Activated T-helper 9 cell treated with anti-CD3 and anti-CD28 coated beads, Interleukin-2, amount 50 U/mL, for 16 hours (primary cell): ENCODE results near the gene RRBP1.

Experiments
- DNase-seq: peaks from one replicate; pipeline ENCODE4 v3.0.0-alpha.2; 2020; ENCODE audit warnings: low read depth

The RRBP1 gene

DNA sequence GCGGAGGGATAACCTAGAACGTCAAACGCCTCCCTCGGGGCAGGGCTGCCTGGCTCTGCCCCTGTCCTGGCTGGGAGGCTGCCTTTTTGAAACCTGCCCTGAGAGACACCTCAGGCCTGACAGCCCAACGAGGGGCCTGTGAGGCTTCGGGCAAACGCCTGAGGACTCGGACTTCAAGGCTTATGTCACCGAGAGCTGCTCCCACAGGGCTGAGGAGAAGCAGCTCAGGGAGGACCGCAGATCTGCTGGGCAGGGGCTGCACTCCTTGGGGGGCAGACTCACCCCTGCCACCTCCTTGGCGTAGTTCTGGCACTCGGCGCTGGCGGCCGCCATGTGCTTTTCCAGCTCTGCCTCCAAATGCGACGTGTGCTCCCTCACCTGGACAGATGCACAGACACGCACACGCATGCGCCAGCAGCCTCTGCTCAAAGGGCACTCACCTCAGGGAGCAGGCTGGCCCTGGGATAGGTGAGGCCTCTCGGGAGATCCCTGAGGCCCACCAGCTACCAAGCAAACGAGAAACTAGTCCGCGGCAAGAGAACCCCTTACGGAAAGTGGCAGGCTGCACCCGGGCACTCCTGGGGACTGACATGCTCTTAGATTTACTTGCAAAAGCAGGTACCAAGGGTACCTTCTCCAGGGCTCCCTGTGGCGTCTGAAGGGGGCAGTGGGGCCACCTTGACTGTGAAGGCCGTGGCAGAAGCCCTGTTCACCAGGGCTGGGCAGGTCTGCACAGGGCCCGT is 62.5 kb downstream of the RRBP1 start:
- DNase-seq: no peak

DNA sequence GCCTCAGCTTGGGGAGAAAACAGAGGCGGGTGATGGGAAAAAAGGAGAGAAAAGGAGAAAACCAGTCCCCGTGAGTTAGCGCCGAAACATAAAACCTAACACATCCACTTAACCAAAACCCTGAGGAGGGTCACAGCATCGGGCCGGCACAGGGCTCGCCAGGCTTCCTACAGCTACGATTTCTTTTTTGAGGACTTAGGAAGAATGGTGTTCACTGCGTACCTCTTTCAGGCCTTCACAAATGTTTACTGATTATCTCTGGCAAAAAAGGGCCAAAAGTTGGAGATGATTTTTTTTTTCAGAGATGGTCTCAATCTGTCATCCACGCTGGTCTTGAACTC is 63.4 kb downstream of the RRBP1 start:
- no peak for DNase-seq

DNA sequence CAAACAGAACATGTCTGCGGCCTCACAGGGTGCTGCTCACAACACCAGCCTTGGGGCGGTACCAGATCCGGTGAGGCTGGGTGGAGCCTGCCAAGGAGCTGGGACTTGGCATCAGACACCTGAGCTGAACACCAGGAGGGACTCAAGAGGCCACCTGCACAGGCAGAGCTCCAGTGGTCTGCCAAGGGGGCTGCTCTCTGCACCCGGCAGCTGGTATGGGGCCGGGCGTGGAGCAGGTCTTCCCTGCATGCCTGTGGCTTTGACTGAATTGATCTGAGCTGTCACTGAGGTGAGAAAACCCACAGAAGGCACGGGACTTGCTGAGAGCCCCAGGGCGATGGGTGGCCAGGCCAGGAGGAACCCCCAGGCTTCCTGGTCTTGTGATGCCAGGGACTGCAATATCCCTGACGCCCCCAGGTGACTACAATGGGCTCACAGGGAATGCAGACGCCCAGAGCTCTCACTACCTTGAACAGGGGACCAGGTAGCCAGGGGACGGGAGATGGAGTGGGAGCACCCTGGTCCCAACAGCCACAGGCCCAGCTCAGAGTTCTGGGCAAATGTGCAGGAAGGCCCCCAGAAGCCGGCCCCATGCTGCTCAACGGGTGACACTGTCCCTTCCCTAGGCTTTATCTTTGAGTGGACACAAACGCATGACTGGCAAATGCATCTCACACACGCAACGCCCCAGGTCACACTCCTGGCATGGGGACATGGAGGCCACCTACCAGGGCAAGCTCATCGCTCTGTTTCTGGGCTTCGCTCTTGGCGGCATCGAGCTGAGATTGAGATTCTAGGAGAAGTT is 64.0 kb downstream of the RRBP1 start:
- no peak for DNase-seq

DNA sequence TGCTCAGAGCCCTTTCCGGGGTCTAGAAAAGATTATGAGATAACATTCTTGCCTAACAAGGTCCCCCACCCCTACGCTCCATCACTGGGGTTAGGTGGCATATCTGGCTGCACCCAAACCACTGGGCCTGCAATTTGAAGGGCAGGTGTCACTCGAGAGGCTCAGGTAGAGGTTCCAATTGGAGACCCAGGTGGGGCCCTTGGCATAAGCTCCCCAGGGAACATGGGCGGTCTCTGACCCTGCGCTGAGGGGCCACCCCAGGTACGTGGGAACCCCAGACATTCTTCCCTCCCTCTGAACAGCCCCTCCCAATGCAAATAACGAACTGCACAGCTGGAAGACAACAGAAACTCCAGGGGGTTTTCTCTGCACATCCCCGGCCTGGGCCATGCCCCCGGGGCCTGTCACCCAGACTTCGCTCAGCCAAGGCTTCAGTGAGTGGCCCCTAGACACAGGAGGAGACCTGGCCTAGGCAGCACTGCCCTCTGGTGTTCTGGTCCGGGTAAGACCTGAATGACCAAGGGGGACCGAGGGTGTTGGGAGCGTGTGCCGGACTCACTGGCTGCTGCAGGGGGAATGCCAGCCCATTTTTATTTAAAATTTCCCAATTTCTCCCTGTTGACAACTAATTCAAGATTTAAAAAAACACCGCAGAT is 64.7 kb downstream of the RRBP1 start:
- no peak for DNase-seq

DNA sequence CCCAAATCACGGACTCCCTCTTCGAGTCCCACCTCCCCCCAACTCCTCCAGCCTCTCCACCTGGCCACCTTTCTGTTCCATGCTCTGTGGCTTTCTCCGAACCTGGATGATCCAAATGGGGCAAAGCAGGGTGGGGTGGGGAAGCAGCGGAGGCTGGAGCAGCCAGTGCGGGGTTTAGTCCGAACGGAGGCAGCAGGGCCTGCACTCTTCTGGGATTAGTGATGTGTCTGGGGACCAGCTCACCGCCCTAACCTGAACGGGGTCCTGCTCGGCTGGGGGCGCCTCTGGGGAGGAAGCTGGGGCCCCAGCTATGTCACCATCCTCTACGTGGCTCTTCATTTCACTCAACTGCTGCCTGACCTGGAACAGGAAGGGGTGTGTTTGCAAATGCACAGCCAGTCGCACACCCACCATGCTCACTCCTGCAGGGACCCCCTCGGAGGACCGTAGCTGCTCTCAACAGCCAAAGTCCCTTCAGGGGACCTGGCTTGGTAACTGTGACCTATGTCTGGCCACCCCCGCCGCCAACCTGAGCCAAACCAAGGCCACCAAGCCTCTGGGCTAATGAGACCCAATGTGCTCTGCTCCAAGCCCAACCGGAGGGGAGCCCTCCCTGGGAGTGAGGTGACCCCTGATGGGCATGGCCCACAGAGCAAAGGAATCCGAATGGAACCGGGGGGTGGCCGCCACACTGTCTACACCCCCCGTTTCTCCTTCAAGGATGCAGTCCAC is 65.4 kb downstream of the RRBP1 start:
- no peak for DNase-seq

DNA sequence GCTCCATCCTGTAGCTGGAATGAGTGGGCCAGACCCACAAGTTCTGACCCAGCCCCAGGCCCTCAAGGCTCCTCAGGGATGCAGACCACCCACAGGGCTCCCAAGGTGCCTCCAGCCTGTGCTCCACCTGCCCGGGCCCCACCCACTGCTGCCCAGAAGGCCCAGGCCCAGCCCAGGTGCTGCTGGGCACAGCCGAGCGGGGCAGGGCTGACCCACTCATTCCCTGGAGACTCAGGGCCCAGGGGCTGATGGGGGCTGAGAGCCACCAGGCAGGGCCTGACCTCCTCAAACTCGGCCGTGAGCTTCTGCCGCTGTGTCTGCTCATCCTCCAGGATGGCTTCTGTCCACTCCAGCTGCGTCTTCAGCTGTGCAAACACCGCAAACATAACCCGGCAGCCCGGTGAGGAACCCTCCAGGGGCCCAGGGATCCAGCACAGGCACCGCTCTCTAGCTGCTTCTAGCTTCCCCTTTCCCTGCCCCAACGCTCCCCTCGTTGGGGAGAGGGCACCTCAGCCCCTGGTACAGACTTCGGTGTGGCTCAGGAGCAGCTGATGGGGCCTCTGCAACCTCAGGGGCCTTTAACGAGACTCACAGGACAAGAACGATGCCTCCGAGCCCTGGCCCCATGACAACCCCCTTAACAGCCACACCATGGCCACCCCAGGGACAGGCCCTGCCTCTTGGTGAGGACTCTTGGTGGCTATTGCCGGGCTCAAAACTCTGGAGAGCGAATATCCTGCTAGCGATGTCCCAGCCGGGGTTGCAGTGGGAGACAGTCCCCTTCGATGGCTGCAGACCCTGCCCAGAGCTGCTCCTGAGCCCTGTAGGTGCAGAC is 66.2 kb downstream of the RRBP1 start:
- DNase-seq: no peak

DNA sequence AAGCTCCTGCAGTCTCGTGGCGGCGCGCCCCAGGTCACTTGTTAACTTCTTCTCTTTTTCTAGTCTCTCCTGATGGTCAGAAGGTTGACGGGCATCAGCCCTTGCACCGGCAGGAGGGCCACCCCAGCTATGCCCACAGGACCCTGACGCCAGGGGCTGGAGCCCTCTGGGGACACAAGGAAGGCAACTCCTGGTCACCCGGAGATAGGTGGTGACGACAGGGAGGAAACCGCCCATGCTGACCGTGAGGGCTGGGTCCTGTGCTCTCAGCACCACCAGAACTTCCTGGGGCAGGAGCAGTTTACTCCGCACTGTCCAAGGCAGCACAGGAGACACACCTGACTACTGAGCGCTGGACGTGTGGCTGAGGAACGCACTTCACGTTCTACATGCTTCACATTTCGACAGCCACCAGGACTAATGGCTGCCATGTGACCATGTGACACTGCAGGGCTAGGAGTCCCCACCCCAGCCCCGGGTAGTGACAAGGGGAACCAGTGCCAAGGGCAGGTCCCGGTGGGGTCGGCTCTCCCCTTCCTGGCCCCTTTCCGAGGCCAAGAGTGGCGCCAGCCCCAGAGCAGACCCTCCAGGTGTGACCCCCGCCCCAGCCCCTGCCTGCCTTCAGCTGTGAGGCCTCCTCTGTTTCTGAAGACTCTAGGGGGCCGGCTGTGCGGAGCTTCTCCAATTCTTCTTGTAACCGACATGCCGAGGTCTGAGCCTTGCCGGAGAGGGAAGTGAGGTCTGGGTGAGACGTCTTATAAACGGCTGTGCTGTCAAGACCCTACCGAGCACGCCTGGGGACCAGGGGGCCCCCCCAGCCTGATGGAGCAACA is 67.0 kb downstream of the RRBP1 start:
- DNase-seq: no peak

DNA sequence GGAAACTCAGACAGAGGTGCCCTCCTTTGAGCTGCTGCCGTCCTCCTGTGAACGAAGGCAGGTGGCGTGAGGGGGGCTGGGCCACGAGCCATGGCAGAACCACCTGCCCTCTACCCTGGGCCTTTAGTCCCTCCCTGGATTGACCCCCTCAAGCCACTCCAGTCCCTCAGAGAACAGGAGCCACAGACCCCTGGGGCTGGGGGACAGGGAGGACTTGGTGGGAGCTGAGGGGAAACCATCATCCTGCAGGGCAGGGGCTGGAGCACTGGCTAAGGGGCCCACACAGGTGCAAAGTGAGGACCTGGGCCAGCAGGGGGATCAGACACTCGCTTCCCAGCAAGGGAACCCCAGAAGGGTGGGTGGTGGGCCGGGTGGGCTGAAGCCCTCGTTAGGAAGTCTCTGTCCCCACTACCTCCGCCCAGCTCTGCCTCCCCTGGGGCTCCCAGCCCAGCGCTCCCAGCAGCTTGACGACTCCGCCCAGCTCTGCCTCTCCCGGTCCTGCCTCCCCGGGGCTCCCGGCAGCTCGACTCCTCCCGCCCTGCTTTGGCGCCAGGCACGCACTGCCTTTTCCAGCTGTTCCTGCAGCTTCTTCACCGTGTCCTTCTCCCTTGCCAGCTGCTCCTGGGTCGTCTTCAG is 67.7 kb downstream of the RRBP1 start:
- DNase-seq: no peak

DNA sequence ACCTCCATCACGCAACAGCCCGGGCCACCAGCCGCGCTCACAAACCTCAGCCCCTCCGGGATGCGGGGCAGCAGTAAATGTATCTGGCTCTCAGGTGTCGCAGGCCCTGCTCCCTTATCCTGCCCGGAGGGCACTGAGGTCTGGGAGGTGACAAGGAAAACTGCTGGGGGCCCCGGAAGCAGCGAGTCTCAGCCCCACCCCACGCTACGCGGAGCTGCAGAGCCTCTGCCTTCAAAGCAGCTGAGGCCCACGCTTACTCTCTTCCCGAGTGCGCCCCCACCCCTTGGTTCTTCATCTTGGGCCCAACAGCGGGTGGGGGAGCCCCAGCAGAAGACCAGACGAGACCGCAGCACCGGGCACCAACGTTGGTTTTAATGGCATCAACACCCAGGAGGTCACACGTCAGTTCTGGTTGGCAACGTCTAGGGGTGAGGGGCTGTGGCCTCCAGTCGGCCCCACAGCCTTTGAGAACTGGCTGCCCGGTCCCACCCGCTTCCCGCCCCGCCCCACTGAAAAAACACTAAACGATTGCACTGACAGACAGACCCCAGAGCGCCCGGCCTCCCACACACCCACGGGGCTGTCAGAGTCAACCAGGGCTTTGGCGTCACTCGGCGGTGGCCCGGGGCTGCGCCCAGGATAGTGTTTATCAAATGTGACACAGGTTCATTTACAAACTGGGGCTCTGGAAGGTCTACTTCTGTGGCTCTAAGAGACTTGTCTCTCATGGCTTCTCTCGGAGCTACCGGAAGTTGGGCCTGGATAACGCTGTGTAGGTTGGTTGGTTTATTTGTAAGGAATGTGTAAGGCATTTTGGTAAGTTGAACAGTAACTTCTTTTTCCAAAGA is 68.5 kb downstream of the RRBP1 start:
- no peak for DNase-seq

DNA sequence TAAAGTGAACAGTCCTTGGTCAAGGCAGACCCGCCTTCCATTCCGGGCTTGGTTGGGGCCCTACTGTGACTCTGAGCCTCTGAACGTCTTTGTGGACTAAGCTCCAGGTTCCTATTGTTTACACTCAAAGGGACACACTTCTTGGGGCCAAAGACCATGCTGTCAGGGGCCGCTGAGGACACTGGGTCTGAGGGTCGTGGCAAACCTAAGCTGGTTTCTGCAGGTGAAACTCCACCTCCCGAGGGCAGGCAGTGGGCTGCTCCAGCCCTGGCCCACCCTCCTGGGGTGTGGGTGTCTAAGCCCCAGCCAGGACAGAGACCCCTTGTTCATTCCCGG is 69.1 kb downstream of the RRBP1 start:
- DNase-seq: no peak

DNA sequence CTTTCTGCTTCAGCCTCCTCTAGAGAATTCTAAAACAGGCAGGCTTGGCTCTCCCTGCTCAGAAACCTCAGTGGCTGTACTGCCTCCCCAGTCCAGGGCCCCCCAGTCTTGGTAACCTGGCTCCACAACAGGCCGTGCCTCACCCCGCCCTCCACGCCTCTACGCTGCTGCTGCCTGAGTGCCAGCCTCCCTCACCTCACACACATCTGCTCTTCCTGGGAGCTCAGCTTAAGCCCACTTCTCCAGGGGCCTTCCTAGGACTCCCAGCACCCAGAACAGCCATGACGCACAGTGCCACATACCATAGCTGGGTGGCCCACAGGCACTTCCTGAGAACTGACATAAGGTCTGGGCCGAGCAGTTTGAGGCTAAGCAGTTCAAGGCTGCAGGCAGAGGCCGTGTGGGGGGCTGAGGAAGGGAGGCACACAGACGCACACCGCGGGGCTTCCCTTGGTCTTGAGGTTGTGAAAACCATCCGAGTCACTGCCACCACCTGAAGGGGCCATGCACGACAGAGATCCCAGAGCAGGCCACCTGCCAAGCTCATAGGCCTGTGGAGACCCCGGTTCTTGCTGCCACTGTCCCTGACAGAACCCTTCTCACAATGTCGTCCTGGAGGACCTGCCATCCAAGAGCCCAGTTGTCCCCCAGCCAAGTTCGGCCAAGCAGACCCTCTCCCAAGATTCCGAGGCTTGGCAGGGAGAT is 69.6 kb downstream of the RRBP1 start:
- DNase-seq: no peak

DNA sequence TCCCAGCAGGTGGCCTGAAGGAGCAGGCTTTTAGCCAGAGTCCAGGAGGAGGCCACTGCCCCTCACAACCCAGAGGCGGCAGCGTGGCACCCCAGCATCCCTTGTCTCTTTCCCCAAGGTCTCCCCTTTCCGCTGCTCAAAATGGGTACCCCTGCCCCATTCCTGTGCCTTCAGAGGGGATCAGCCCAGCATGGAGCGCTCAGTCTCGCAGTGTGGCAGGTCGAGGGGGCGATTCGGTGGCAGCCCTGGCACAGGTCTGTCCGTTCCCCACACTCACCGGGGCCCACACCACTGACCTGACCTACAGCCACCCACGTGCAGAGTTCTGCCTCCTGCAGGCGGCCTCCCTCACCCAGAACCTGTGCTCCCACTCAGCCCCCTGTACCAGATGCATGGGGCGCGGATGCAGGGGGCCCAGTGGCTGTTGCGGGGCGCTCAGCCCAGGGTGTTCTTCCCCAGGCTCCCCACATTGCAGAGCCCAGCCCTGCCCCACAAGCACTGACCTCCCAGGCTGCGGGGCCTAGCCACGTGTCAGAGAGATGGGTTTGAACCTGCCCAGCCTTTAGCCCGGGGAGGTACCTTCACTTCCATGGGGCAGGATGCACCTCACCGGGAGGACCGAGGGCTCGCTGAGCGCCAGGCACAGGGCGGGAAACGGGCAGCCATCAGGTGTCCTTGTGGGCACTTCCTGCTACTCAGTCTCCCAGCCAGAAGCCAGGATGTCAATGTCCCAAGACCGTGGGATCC is 70.3 kb downstream of the RRBP1 start:
- no peak for DNase-seq

DNA sequence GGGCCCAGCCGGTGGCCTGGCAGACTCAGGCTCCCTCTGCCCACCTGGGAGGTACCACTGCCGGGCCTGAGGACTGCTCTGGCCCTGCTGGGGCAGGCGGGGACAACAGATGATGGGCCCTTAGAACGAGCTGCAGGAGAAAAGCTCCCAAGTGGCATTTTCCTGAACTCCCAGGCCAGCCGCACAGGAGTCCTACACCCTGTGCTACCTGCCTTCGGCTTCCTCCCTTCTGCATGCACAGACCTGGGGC is 70.8 kb downstream of the RRBP1 start:
- no peak for DNase-seq

DNA sequence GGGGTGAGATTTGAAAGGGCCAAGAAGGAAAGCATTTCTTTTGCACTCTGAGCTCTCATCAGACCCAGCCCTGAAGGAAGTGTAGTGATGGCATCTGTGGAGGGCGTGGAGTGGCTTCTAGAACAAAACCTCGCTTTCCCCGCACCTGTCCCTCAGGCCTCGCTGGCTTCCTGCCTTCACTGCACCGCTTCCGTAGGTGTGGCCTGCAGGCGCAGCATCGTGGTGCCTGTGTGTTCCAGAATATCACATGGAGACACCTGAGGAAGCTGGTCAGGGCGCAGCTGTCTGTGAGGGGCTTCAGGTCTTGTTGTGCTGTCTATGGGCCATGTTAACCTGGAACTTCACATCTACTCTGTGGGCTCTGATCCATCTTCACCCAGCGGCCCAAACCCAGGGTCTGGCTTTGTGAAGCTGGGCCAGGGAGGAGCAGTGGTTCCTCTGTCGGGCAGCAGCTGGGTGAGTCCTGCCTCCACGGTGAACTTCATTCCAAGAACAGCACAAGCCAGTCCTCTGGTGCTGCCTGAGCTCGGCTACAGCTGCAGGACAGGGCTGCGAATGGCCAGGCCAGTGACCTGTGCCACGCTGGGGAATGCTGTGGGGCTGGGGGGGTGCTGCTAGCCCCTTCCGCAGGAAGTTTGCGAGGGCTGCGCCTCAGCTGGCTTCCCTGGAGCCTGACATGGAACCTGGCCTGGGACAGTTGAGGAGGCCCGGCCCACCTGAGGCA is 71.3 kb downstream of the RRBP1 start:
- DNase-seq: peak; percentile 29

DNA sequence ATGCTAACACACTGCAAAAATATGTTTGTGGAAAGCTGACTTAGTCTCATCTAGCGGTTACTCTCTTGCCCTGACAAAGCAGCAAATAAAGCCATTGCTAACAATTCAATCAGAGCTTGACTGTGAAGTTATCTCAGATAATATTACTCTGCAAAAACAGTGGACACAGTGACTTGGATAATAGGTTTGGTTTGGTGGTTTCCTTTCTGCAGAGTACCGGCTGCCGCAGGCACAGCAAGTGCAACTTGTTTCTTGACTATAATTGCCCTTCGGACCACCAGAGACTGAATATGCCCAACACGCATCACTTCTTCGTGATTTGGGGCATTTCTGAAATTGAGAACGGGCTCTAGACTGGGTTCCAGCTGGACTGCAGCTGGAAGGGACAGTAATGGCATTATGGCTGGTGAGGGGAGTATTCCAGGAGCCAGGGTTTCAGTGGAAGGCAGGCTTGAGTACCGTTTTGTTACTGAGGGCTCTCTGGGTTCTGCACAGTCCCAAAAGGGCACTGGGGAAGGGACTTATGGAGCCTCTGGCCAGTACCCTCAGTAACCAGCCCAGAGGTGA is 72.1 kb downstream of the RRBP1 start:
- no peak for DNase-seq

DNA sequence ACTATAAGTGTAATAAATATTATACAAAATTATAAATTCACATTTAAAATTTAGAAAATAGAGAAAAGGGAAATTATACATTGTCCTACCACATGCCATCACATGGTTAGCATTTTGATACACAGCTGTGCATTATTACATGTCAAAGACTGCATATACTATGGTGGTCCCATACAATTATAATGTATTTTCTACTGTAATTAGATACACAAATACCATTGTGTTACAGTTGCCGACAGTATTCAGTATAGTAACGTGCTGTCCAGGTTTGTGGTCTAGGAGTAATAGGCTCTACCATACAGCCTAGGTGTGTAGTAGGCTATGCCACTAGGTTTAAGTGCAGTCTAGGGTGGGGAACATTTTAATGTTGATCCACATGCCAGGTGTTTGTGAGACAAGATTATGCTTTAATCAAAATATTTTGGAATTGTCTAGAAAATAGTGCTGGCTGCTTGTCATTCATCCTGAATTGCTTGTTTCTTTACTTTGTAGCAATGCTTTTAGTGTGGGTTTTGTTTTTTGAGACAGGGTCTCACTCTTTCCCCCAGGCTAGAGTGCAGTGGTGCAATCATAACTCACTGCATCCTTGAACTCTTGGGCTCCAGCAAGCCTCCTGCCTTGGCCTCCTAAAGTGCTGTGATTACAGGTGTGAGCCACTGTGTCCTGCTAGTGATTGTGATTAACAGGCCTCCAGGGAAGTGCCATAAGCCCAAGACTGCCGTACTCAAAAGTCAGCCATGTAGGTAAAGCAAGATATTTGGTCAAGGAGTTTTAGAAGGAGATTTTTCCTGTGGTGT is 73.1 kb downstream of the RRBP1 start:
- no peak for DNase-seq
